GM12891 (cell line): ENCODE measurements around the gene LIFR.

Source experiments
- PAX5 ChIP-seq: IDR thresholded peaks from 2 replicates; pipeline ENCODE4 v1.6.1; 2011; ENCODE audit warnings: low read length, moderate library complexity, mild to moderate bottlenecking; ENCODE audit not compliant: insufficient read depth, severe bottlenecking
- POLR2A ChIP-seq: IDR thresholded peaks from 2 replicates; pipeline ENCODE4 v1.6.1; 2011; ENCODE audit warnings: low read depth, low read length, control low read depth
- POLR2AphosphoS5 ChIP-seq: IDR thresholded peaks from 2 replicates; pipeline ENCODE4 v1.6.1; 2011; ENCODE audit warnings: low read depth, low read length, control low read depth
- POU2F2 ChIP-seq: IDR thresholded peaks from 2 replicates; pipeline ENCODE4 v1.6.1; 2011; ENCODE audit warnings: low read depth, mild to moderate bottlenecking, control low read depth, low read length, moderate library complexity
- SPI1 ChIP-seq: IDR thresholded peaks from 2 replicates; pipeline ENCODE4 v1.6.1; 2011; ENCODE audit warnings: low read depth, low read length, control low read depth
- TAF1 ChIP-seq: IDR thresholded peaks from 2 replicates; pipeline ENCODE4 v1.6.1; 2011; ENCODE audit warnings: low read depth, low read length, control low read depth

DNA sequence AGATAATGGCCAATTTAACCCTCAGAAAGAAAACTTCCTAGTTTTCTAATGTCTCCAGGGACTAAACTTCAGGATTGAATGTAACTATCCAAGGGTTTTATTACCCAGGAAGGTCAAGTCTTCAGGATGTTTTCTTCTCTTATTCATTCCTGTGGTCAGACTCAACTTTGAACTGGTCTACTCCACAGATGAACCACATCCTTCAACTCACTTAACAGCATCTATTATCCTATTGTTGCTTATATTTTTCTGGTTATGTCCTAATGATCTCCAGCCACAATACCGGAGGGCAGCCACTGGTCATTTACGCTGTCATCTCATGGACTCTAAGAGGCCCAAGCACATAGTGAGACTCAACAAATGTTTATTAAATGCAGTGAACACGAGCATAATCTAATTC, 47.2 kb upstream of the LIFR start:
- TF ChIP-seq POLR2A (no peak), POLR2AphosphoS5 (no peak), TAF1 (no peak), POU2F2 (no peak), SPI1 (no peak), PAX5 (no peak)
